GM12878 (cell line): ENCODE results near the gene GTF3A. TPM values are rescaled to one million over a fixed set of nuclear protein-coding genes. Genes with fewer than 3 reads are reported as not detected.

ENCODE experiments used
- ATAC-seq: fragments of 200-7000 bp; cut with Tn5 transposase; 3 replicates; pipeline ENCODE4 v1.9.1; 2020; ENCODE audit warnings: mild to moderate bottlenecking, moderate library complexity
- BruUV-seq: library from RNA; stranded (reverse); fragments of 400-500 nt; replicated peaks from 2 replicates; lab custom pipeline; 2021; lab: Mats Ljungman, UMichigan
- CTCF ChIA-PET: fragments of 300-600 bp; sonication (Branson Sonifier 250); formaldehyde crosslinking; extraction: SDS; loops from one replicate; lab custom pipeline; 2021; ENCODE audit warnings: inconsistent platforms; lab: Yijun Ruan, JAX
- POLR2A ChIA-PET: fragments of 350-600 bp; formaldehyde crosslinking; extraction: SDS; loops from one replicate; lab custom pipeline; 2021; ENCODE audit warnings: inconsistent platforms; lab: Charles Lee
- RAD21 ChIA-PET: fragments of 300-600 bp; sonication (Branson Sonifier 250); formaldehyde crosslinking; loops from one replicate; lab custom pipeline; 2023; ENCODE audit warnings: antibody characterized with exemption; ENCODE audit not compliant: unreplicated experiment; lab: Charles Lee
- SMC1A ChIA-PET: fragments of 300-600 bp; sonication (Branson Sonifier 250); formaldehyde crosslinking; loops from one replicate; lab custom pipeline; 2023; ENCODE audit not compliant: unreplicated experiment, uncharacterized antibody; lab: Charles Lee
- DNase-seq: peaks from one replicate; pipeline ENCODE4 v3.0.0-alpha.2; 2011; ENCODE audit warnings: low read depth, low spot score
- FAIRE-seq: peaks from 3 replicates; lab custom pipeline; 2011; peaks lifted over from hg19 to GRCh38; lab: Jason Lieb, UNC
- H2AFZ ChIP-seq: 2 replicates; pipeline ENCODE4 v1.6.0; 2011; ENCODE audit warnings: low read depth, low read length, control low read depth; ENCODE audit not compliant: control insufficient read depth
- H3K27ac ChIP-seq: 2 replicates; pipeline ENCODE4 v1.5.1; 2011; ENCODE audit warnings: control low read depth; ENCODE audit not compliant: control insufficient read depth, insufficient read depth
- H3K27me3 ChIP-seq, 2 experiments: replicated peaks in 1 of 2; 2 replicates each; pipeline versions ENCODE4 v1.6.0 to v1.6.1; 2011; ENCODE audit warnings: low read length in 1 of 2; ENCODE audit not compliant: control insufficient read depth in 2 of 2, insufficient read depth in 2 of 2
- H3K36me3 ChIP-seq, 2 experiments: 2 replicates each; pipeline ENCODE4 v1.5.1; 2011; ENCODE audit warnings: low read length in 1 of 2; ENCODE audit not compliant: control insufficient read depth in 2 of 2, insufficient read depth in 2 of 2
- H3K4me1 ChIP-seq: 2 replicates; pipeline ENCODE4 v1.6.1; 2011; ENCODE audit warnings: mild to moderate bottlenecking, low read length, moderate library complexity, mixed read lengths; ENCODE audit not compliant: control insufficient read depth, insufficient read depth
- H3K4me2 ChIP-seq: 2 replicates; pipeline ENCODE4 v1.6.0; 2011; ENCODE audit warnings: control low read depth; ENCODE audit not compliant: control insufficient read depth, insufficient read depth
- H3K4me3 ChIP-seq: fragments of 200-600 bp; sonication (generic); 2 replicates; pipeline ENCODE4 v1.5.1; 2016
- H3K79me2 ChIP-seq: 2 replicates; pipeline ENCODE4 v1.6.0; 2011; ENCODE audit warnings: low read length; ENCODE audit not compliant: control insufficient read depth, insufficient read depth
- H3K9ac ChIP-seq: 2 replicates; pipeline ENCODE4 v1.8.0; 2011; ENCODE audit warnings: low read length, control low read depth, mixed read lengths; ENCODE audit not compliant: control insufficient read depth, insufficient read depth
- H3K9me3 ChIP-seq: replicated peaks from 3 replicates; pipeline ENCODE4 v1.5.1; 2011; ENCODE audit warnings: mild to moderate bottlenecking, low read length; ENCODE audit not compliant: control insufficient read depth, insufficient read depth
- H4K20me1 ChIP-seq: 2 replicates; pipeline ENCODE4 v1.6.0; 2011; ENCODE audit not compliant: control insufficient read depth, insufficient read depth
- HDAC6 ChIP-seq: fragments of 200-600 bp; sonication (generic); IDR thresholded peaks from one replicate; pipeline ENCODE4 v1.8.0; 2017; ENCODE audit warnings: antibody characterized with exemption; ENCODE audit not compliant: unreplicated experiment
- IKZF1 ChIP-seq: fragments of 450-650 bp; conservative IDR thresholded peaks from 2 replicates; pipeline ENCODE4 v1.6.1; 2017; ENCODE audit warnings: antibody characterized with exemption, mild to moderate bottlenecking
- NBN ChIP-seq: fragments of 450-650 bp; IDR thresholded peaks from 2 replicates; pipeline ENCODE4 v1.6.1; 2016
- USF2 ChIP-seq: IDR thresholded peaks from 2 replicates; pipeline ENCODE4 v1.6.1; 2011; ENCODE audit warnings: low read depth, low read length, improper control_type of control experiment, borderline replicate concordance
- ZBED1 ChIP-seq: IDR thresholded peaks from 2 replicates; pipeline ENCODE4 v1.6.1; 2016; ENCODE audit warnings: borderline replicate concordance
- ZNF24 ChIP-seq: fragments of 450-650 bp; IDR thresholded peaks from 2 replicates; pipeline ENCODE4 v1.6.1; 2017; ENCODE audit warnings: antibody characterized with exemption, mild to moderate bottlenecking
- WGBS: methylation state at CpG from one replicate; pipeline ENCODE4 v1.1.6; 2016; ENCODE audit warnings: low lambda C conversion rate; ENCODE audit not compliant: insufficient replicate concordance, insufficient coverage; ENCODE audit errors: missing lambda C conversion rate; 5-methylcytosine and 5-hydroxymethylcytosine counted together
- in situ Hi-C: fragments of 300-500 bp; cut with MboI; formaldehyde crosslinking; loops from 9 replicates; pipeline ENCODE4 v1.14.3; 2018; ENCODE audit warnings: mixed read lengths
- intact Hi-C: fragments of 100-400 bp; cut with micrococcal nuclease; formaldehyde crosslinking; loops from one replicate; pipeline ENCODE4 v1.14.2; 2022; ENCODE audit not compliant: unreplicated experiment
- polyA plus RNA-seq, 11 experiments: library from polyadenylated mRNA; depleted of rRNA in 4 of 11; unstranded in 6 of 11; stranded (reverse) in 5 of 11; fragments of >200 nt; fragmentation: Nextera tagmentation in 4 of 11; fragmentation: Illumina TruSeq in 1 of 11; extraction: Ambion mirVana in 4 of 11; extraction: Trizol in 1 of 11; gene quantifications; 1 replicate in 1 of 11; 2 replicates in 10 of 11; pipeline versions ENCODE4 v1.2.1 to v1.2.3, GENCODE V29; 2011 to 2016; ENCODE audit warnings: inconsistent platforms in 2 of 11, missing spikeins in 2 of 11, low read depth in 1 of 11
- total RNA-seq, 4 experiments: library from RNA; depleted of rRNA in 3 of 4; stranded (reverse); fragments of >200 nt in 3 of 4; fragmentation: Illumina TruSeq in 1 of 4; extraction: Trizol in 1 of 4; gene quantifications; 2 replicates each; pipeline versions ENCODE4 v1.2.1 to v1.2.3, GENCODE V29; 2013 to 2021
- TF ChIP-seq, protein P1 (sequence below): fragments of 450-650 bp; IDR thresholded peaks from 2 replicates; pipeline ENCODE4 v1.6.1; 2017; ENCODE audit warnings: mild to moderate bottlenecking

The GTF3A gene
- total and polyA plus RNA-seq, 10 of the 15 experiments (the other 5 are each of a cell fraction or from before 2014, with no cell fraction given): 74.2 to 524 (median 216) TPM

DNA sequence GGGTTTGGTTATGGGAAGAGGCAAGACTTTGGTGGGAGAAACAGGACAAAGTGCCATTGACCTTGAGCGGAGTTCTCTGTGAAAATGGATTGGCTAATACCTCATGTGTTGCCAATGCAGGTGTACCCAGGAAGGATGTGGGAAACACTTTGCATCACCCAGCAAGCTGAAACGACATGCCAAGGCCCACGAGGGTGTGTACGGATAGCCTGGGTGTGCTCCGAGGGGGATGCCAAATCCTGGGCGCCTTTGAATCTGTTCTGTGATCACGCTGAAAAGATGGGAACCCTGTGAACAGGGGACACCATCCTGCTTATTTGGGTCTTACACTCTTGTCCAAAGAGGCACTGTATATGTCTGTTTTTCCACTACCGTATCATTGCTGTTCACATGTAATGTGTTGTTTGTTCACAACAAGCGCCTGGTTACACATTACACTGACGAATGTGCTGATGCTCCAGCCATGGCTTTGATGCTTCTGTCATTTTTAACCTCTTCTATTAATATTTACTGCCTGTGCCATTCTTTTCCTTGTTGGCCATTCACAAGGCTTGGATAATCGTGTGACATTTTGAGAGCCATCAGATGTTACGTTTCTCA, 8.3 kb downstream of the GTF3A start:
- no peak overlapping the region for H3K9ac ChIP-seq
- FAIRE-seq: no peak
- BruUV-seq: no TSS peak
- WGBS: 83% methylated on average over 12 of the region's 12 CpGs
- no peaks in the 10 kb centered on the region for H3K27me3 ChIP-seq
- no peaks in the 10 kb centered on the region for H4K20me1 ChIP-seq
- ChIA-PET SMC1A (no interaction called here), RAD21 (no interaction called here), POLR2A (interaction anchor here (0.7 kb wide), 2 partner anchors 15 to 29 kb away, joined by 4 read pairs; no protein-coding TSS in a partner anchor), CTCF (no interaction called here)
- H3K4me2 ChIP-seq: no peak overlapping the region
- peaks cover 20 to 35% of the 10 kb centered on the region in 2 experiments for H3K36me3 ChIP-seq
- no peak for DNase-seq
- H3K4me3 ChIP-seq: no peak overlapping the region
- H3K27ac ChIP-seq: no peak overlapping the region
- H3K9me3 ChIP-seq: no peaks in the 10 kb centered on the region
- H2AFZ ChIP-seq: no peak overlapping the region
- in situ Hi-C loops: no loop called here
- H3K4me1 ChIP-seq: no peaks in the 10 kb centered on the region
- intact Hi-C loops: no loop called here
- no peak for TF ChIP-seq ZNF24
- TF ChIP-seq IKZF1: no peak
- TF ChIP-seq, protein P1, sequence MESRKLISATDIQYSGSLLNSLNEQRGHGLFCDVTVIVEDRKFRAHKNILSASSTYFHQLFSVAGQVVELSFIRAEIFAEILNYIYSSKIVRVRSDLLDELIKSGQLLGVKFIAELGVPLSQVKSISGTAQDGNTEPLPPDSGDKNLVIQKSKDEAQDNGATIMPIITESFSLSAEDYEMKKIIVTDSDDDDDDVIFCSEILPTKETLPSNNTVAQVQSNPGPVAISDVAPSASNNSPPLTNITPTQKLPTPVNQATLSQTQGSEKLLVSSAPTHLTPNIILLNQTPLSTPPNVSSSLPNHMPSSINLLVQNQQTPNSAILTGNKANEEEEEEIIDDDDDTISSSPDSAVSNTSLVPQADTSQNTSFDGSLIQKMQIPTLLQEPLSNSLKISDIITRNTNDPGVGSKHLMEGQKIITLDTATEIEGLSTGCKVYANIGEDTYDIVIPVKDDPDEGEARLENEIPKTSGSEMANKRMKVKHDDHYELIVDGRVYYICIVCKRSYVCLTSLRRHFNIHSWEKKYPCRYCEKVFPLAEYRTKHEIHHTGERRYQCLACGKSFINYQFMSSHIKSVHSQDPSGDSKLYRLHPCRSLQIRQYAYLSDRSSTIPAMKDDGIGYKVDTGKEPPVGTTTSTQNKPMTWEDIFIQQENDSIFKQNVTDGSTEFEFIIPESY: no peak
- no peak for TF ChIP-seq HDAC6
- no peak for TF ChIP-seq ZBED1
- TF ChIP-seq USF2: no peak
- TF ChIP-seq NBN: no peak
- no peak for ATAC-seq
- H3K79me2 ChIP-seq: peaks cover under 1% of the 10 kb centered on the region
